Gastrocnemius medialis (tissue), 4 donors: ENCODE measurements around the gene AFF3.

Experiments
- CTCF ChIP-seq, 5 experiments: fragments of 450-650 bp in 3 of 5; fragments of 200-600 bp in 2 of 5; sonication (generic) in 2 of 5; IDR thresholded peaks in 4 of 5; conservative IDR thresholded peaks in 1 of 5; 1 replicate in 4 of 5; 2 replicates in 1 of 5; pipeline ENCODE4 v1.5.1; 2016 to 2019; ENCODE audit warnings: antibody characterized with exemption in 5 of 5, mild to moderate bottlenecking in 3 of 5, moderate library complexity in 3 of 5
- POLR2A ChIP-seq, 2 donors: fragments of 450-650 bp; IDR thresholded peaks; one replicate each; pipeline ENCODE4 v1.6.1; 2017; ENCODE audit warnings: antibody characterized with exemption in 2 of 2, mild to moderate bottlenecking in 2 of 2, moderate library complexity in 2 of 2

- TF ChIP-seq CTCF (IDR thresholded peaks at IDR 0.05 in 4 of 5, conservative IDR thresholded peaks at IDR 0.05 in 1 of 5) (no peak), POLR2A (IDR thresholded peaks at IDR 0.05) (no peak)
Measured at GRCh38 chr2:99899058-99899855, 243.1 kb downstream of the AFF3 start.
